WTC11 (cell line): Measurements from ENCODE around the gene CLEC2D. TPM values are rescaled to one million over a fixed set of nuclear protein-coding genes. Genes with fewer than 3 reads are reported as not detected.

Experiments used
- ATAC-seq: fragments of 200-7000 bp; cut with Tn5 transposase; 2 replicates; pipeline ENCODE4 v1.10.0; 2021; ENCODE audit warnings: mild to moderate bottlenecking, moderate library complexity
- CTCF ChIA-PET: fragments of 300-600 bp; sonication (Branson Sonifier 250); formaldehyde crosslinking; loops from one replicate; lab custom pipeline; 2021; ENCODE audit warnings: antibody characterized with exemption; lab: Charles Lee
- POLR2A ChIA-PET: fragments of 350-600 bp; sonication (Branson Sonifier 250); formaldehyde crosslinking; loops from one replicate; lab custom pipeline; 2021; ENCODE audit warnings: antibody characterized with exemption; lab: Charles Lee
- DNase-seq: peaks from one replicate; pipeline ENCODE4 v3.0.0; 2021; ENCODE audit warnings: low spot score
- H3K27ac Mint-ChIP-seq: 2 replicates; pipeline ENCODE4 v1.8.0; 2021; ENCODE audit warnings: mixed read lengths
- H3K27me3 Mint-ChIP-seq: 2 replicates; pipeline ENCODE4 v1.8.0; 2021; ENCODE audit warnings: low read depth, mild to moderate bottlenecking, moderate library complexity, mixed read lengths
- H3K36me3 Mint-ChIP-seq: 2 replicates; pipeline ENCODE4 v1.8.0; 2021; ENCODE audit warnings: mixed read lengths
- H3K4me1 Mint-ChIP-seq: 2 replicates; pipeline ENCODE4 v1.8.0; 2022; ENCODE audit warnings: mixed read lengths
- H3K4me3 Mint-ChIP-seq: 2 replicates; pipeline ENCODE4 v1.8.0; 2021; ENCODE audit warnings: mild to moderate bottlenecking, moderate library complexity, mixed read lengths
- H3K9me3 Mint-ChIP-seq: 2 replicates; pipeline ENCODE4 v1.8.0; 2021; ENCODE audit warnings: mixed read lengths
- AR ChIP-seq: fragments of 250-450 bp; sonication (Bioruptor Pico); IDR thresholded peaks from 2 replicates; pipeline ENCODE4 v1.9.0; 2021; ENCODE audit warnings: mild to moderate bottlenecking
- ATF1 ChIP-seq: sonication (generic); formaldehyde crosslinking; IDR thresholded peaks from 2 replicates; pipeline ENCODE4 v1.8.1; 2023; ENCODE audit warnings: mild to moderate bottlenecking, moderate library complexity, missing genetic modification reagents
- ATF2 ChIP-seq: sonication (generic); formaldehyde crosslinking; IDR thresholded peaks from 2 replicates; pipeline ENCODE4 v1.8.1; 2022; ENCODE audit warnings: low read depth, missing genetic modification reagents, borderline replicate concordance
- CTCF ChIP-seq: fragments of 200-600 bp; IDR thresholded peaks from 2 replicates; pipeline ENCODE4 v1.8.0; 2022; ENCODE audit warnings: antibody characterized with exemption
- ERG ChIP-seq: fragments of 250-450 bp; sonication (Bioruptor Pico); IDR thresholded peaks from 2 replicates; pipeline ENCODE4 v1.8.0; 2021; ENCODE audit warnings: mild to moderate bottlenecking
- HMGA2 ChIP-seq: fragments of 250-450 bp; sonication (Bioruptor Pico); IDR thresholded peaks from 2 replicates; pipeline ENCODE4 v1.4.0; 2021; ENCODE audit warnings: mild to moderate bottlenecking, moderate library complexity
- KAT7 ChIP-seq: sonication (generic); formaldehyde crosslinking; IDR thresholded peaks from 2 replicates; pipeline ENCODE4 v1.8.1; 2023; ENCODE audit warnings: missing genetic modification reagents, mild to moderate bottlenecking, borderline replicate concordance
- MXD4 ChIP-seq: fragments of 250-450 bp; sonication (Bioruptor Pico); IDR thresholded peaks from 2 replicates; pipeline ENCODE4 v1.8.0; 2021; ENCODE audit warnings: mild to moderate bottlenecking, moderate library complexity, borderline replicate concordance
- NR3C1 ChIP-seq: sonication (generic); formaldehyde crosslinking; conservative IDR thresholded peaks from 2 replicates; pipeline ENCODE4 v1.8.1; 2023; ENCODE audit warnings: low read depth, mild to moderate bottlenecking, missing genetic modification reagents
- STAT6 ChIP-seq: sonication (generic); formaldehyde crosslinking; conservative IDR thresholded peaks from 2 replicates; pipeline ENCODE4 v1.8.1; 2023; ENCODE audit warnings: mild to moderate bottlenecking, low read depth, missing genetic modification reagents, moderate library complexity
- ZMAT4 ChIP-seq: fragments of 250-450 bp; sonication (Bioruptor Pico); IDR thresholded peaks from 2 replicates; pipeline ENCODE4 v1.9.0; 2021; ENCODE audit warnings: mild to moderate bottlenecking
- ZNF232 ChIP-seq: sonication (generic); formaldehyde crosslinking; IDR thresholded peaks from 2 replicates; pipeline ENCODE4 v1.8.0; 2022; ENCODE audit warnings: mild to moderate bottlenecking, missing genetic modification reagents
- ZNF263 ChIP-seq: sonication (generic); formaldehyde crosslinking; IDR thresholded peaks from 2 replicates; pipeline ENCODE4 v1.8.1; 2022; ENCODE audit warnings: low read depth, mild to moderate bottlenecking, moderate library complexity, missing genetic modification reagents
- ZNF425 ChIP-seq: fragments of 250-450 bp; sonication (Bioruptor Pico); conservative IDR thresholded peaks from 2 replicates; pipeline ENCODE4 v1.9.0; 2021; ENCODE audit warnings: mild to moderate bottlenecking
- ZNF512 ChIP-seq: sonication (generic); formaldehyde crosslinking; IDR thresholded peaks from 2 replicates; pipeline ENCODE4 v1.8.1; 2022; ENCODE audit warnings: missing genetic modification reagents, borderline replicate concordance
- total RNA-seq: library from RNA; stranded (reverse); gene quantifications from 3 replicates; pipeline ENCODE4 v1.2.3, GENCODE V29; 2021

CLEC2D gene
- total RNA-seq, 1 experiment from 2014 or later: 6.2 TPM

- TF ChIP-seq MXD4 (CRISPR knock-in tag) (no peak), ATF1 (CRISPR knock-in tag) (no peak), ZNF512 (CRISPR knock-in tag) (no peak), NR3C1 (CRISPR knock-in tag) (no peak), HMGA2 (no peak), ATF2 (CRISPR knock-in tag) (no peak), STAT6 (CRISPR knock-in tag) (no peak)
- TF ChIP-seq, all 79 proteins: peak for 0
These were observed 36.7 kb upstream of the CLEC2D start (continued) for GRCh38 chr12:9632766-9633165.

- ChIA-PET CTCF (interaction anchor here (0.6 to 1.7 kb wide), 3 partner anchors 53 to 111 kb away, joined by 3 to 8 read pairs (median 4); no protein-coding TSS in a partner anchor), POLR2A (no interaction called here)
- no peak overlapping the region for H3K27ac Mint-ChIP-seq
- peak; percentile 30; the same call in 1 of the 2 replicates for ATAC-seq
- peaks cover 43% of the 10 kb centered on the region for H3K36me3 Mint-ChIP-seq
- H3K4me3 Mint-ChIP-seq: no peak overlapping the region
- DNase-seq: peak; percentile 61
- TF ChIP-seq CTCF (peak; percentile 59), ERG (no peak)
- H3K4me1 Mint-ChIP-seq: no peaks in the 10 kb centered on the region
- peaks cover 56% of the 10 kb centered on the region for H3K9me3 Mint-ChIP-seq
- H3K27me3 Mint-ChIP-seq: no peaks in the 10 kb centered on the region; the same call in 1 of the 2 replicates
These were observed 35.2 kb upstream of the CLEC2D start for GRCh38 chr12:9634177-9634803.

GRCh38 chr12:9634969-9635754 lies 34.4 kb upstream of the CLEC2D start:
- Mint-ChIP-seq H3K27ac (no peak overlapping the region), H3K4me3 (no peak overlapping the region), H3K4me1 (no peaks in the 10 kb centered on the region), H3K27me3 (no peaks in the 10 kb centered on the region; the same call in 1 of the 2 replicates), H3K36me3 (peaks cover 49% of the 10 kb centered on the region), H3K9me3 (peaks cover 63% of the 10 kb centered on the region)
- no peak for DNase-seq
- ChIA-PET CTCF (interaction anchor here (1.7 kb wide), 2 partner anchors 73 kb away, joined by 7 to 8 read pairs; no protein-coding TSS in a partner anchor), POLR2A (no interaction called here)
- no peak for ATAC-seq
- no peak for TF ChIP-seq ZNF425 (CRISPR knock-in tag)
- no peak for TF ChIP-seq ZNF263
- no peak for TF ChIP-seq ZMAT4 (CRISPR knock-in tag)
- no peak for TF ChIP-seq KAT7 (CRISPR knock-in tag)
- TF ChIP-seq ZNF232: no peak
- no peak for TF ChIP-seq AR (CRISPR knock-in tag)
- TF ChIP-seq ATF1 (CRISPR knock-in tag): no peak
